ENCODE data around the gene PRF1.

The PRF1 gene

GRCh38 chr10:70573599-70574506, 28.7 kb downstream of the PRF1 start:
- Histone ChIP-seq H3K4me2 (ENCODE audit: low read length) (no peak overlapping the region), H3K27ac (ENCODE audit: low read length) (no peak overlapping the region), H3K9ac (ENCODE audit: low read length) (no peak overlapping the region), H3K27me3 (ENCODE audit: low read depth, low read length) (no peaks in the 10 kb centered on the region), H3K36me3 (replicated peaks; ENCODE audit: low read depth, low read length) (no peaks in the 10 kb centered on the region), H3K79me2 (ENCODE audit: low read length) (no peaks in the 10 kb centered on the region), H3K9me3 (ENCODE audit: insufficient read depth, low read length) (no peaks in the 10 kb centered on the region; the same call in 1 of the 2 replicates), H2AFZ (ENCODE audit: low read depth, low read length) (no peak overlapping the region), H3K4me3 (ENCODE audit: low read length) (no peak overlapping the region), H3K4me1 (ENCODE audit: low read length) (peaks cover 27% of the 10 kb centered on the region), H4K20me1 (ENCODE audit: insufficient read depth, low read length) (no peaks in the 10 kb centered on the region)
- TF ChIP-seq EZH2phosphoT487 (IDR thresholded peaks at IDR 0.05; ENCODE audit: low read depth) = no peak
- no peak for TF ChIP-seq CTCF (IDR thresholded peaks at IDR 0.05; ENCODE audit: low read depth, low read length)

- no peak overlapping the region for H3K4me2 ChIP-seq (ENCODE audit: low read length)
Observed at GRCh38 chr10:70571636-70572439, 30.7 kb downstream of the PRF1 start.

GRCh38 chr10:70571236-70571635, 31.3 kb downstream of the PRF1 start:
- Histone ChIP-seq H3K79me2 (ENCODE audit: low read length) (no peaks in the 10 kb centered on the region), H2AFZ (ENCODE audit: low read depth, low read length) (no peak overlapping the region), H3K4me3 (ENCODE audit: low read length) (no peak overlapping the region), H3K36me3 (replicated peaks; ENCODE audit: low read depth, low read length) (no peaks in the 10 kb centered on the region), H4K20me1 (ENCODE audit: insufficient read depth, low read length) (no peaks in the 10 kb centered on the region), H3K4me2 (ENCODE audit: low read length) (no peak overlapping the region), H3K9me3 (ENCODE audit: insufficient read depth, low read length) (no peaks in the 10 kb centered on the region; the same call in 1 of the 2 replicates), H3K9ac (ENCODE audit: low read length) (no peak overlapping the region), H3K27me3 (ENCODE audit: low read depth, low read length) (no peaks in the 10 kb centered on the region), H3K4me1 (ENCODE audit: low read length) (peaks cover 4% of the 10 kb centered on the region), H3K27ac (ENCODE audit: low read length) (no peak overlapping the region)
- no peak for TF ChIP-seq CTCF (IDR thresholded peaks at IDR 0.05; ENCODE audit: low read depth, low read length)
- TF ChIP-seq EZH2phosphoT487 (IDR thresholded peaks at IDR 0.05; ENCODE audit: low read depth) = no peak

More at GRCh38 chr10:70571636-70572439, 30.7 kb downstream of the PRF1 start:
- Histone ChIP-seq H3K27me3 (ENCODE audit: low read depth, low read length) (no peaks in the 10 kb centered on the region), H3K4me1 (ENCODE audit: low read length) (peaks cover 10% of the 10 kb centered on the region), H3K9me3 (ENCODE audit: insufficient read depth, low read length) (no peaks in the 10 kb centered on the region; the same call in 1 of the 2 replicates), H3K9ac (ENCODE audit: low read length) (no peak overlapping the region), H3K27ac (ENCODE audit: low read length) (no peak overlapping the region), H3K4me3 (ENCODE audit: low read length) (no peak overlapping the region), H2AFZ (ENCODE audit: low read depth, low read length) (no peak overlapping the region), H3K36me3 (replicated peaks; ENCODE audit: low read depth, low read length) (no peaks in the 10 kb centered on the region), H4K20me1 (ENCODE audit: insufficient read depth, low read length) (no peaks in the 10 kb centered on the region), H3K79me2 (ENCODE audit: low read length) (no peaks in the 10 kb centered on the region)
- TF ChIP-seq CTCF (IDR thresholded peaks at IDR 0.05; ENCODE audit: low read depth, low read length) = no peak
- no peak for TF ChIP-seq EZH2phosphoT487 (IDR thresholded peaks at IDR 0.05; ENCODE audit: low read depth)
